Stimulated activated naive B cell treated with anti-CD40 and anti-IgM and Interleukin-4, amounts not matched to agents 10 μg/mL and 1 μg/mL and 100 μg/mL, for 72 hours (primary cell): Measurements from ENCODE around the gene FAT2.

Source experiments
- ATAC-seq, 2 donors: fragments of 150-1000 bp; cut with Tn5 transposase; replicated peaks; 2 replicates each; pipeline ENCODE4 v1.10.0; 2021; ENCODE audit warnings: moderate library complexity in 1 of 2
- DNase-seq: peaks from one replicate; pipeline ENCODE4 v3.0.0; 2021
- H3K27ac Mint-ChIP-seq: one replicate; pipeline ENCODE4 v1.8.0; 2022; ENCODE audit warnings: mild to moderate bottlenecking, mixed read lengths
- H3K27me3 Mint-ChIP-seq, 2 donors: one replicate each; pipeline ENCODE4 v1.8.0; 2022; ENCODE audit warnings: mixed read lengths in 2 of 2
- H3K36me3 Mint-ChIP-seq, 2 donors: one replicate each; pipeline ENCODE4 v1.8.0; 2022; ENCODE audit warnings: mixed read lengths in 2 of 2, mild to moderate bottlenecking in 1 of 2
- H3K4me1 Mint-ChIP-seq, 2 donors: one replicate each; pipeline ENCODE4 v1.8.0; 2022; ENCODE audit warnings: mixed read lengths in 2 of 2, mild to moderate bottlenecking in 1 of 2
- H3K4me3 Mint-ChIP-seq, 2 donors: one replicate each; pipeline ENCODE4 v1.8.0; 2022; ENCODE audit warnings: mild to moderate bottlenecking in 2 of 2, mixed read lengths in 2 of 2, moderate library complexity in 1 of 2
- H3K9me3 Mint-ChIP-seq, 2 donors: one replicate each; pipeline ENCODE4 v1.8.0; 2022; ENCODE audit warnings: mixed read lengths in 2 of 2, mild to moderate bottlenecking in 1 of 2

The FAT2 gene, protein sequence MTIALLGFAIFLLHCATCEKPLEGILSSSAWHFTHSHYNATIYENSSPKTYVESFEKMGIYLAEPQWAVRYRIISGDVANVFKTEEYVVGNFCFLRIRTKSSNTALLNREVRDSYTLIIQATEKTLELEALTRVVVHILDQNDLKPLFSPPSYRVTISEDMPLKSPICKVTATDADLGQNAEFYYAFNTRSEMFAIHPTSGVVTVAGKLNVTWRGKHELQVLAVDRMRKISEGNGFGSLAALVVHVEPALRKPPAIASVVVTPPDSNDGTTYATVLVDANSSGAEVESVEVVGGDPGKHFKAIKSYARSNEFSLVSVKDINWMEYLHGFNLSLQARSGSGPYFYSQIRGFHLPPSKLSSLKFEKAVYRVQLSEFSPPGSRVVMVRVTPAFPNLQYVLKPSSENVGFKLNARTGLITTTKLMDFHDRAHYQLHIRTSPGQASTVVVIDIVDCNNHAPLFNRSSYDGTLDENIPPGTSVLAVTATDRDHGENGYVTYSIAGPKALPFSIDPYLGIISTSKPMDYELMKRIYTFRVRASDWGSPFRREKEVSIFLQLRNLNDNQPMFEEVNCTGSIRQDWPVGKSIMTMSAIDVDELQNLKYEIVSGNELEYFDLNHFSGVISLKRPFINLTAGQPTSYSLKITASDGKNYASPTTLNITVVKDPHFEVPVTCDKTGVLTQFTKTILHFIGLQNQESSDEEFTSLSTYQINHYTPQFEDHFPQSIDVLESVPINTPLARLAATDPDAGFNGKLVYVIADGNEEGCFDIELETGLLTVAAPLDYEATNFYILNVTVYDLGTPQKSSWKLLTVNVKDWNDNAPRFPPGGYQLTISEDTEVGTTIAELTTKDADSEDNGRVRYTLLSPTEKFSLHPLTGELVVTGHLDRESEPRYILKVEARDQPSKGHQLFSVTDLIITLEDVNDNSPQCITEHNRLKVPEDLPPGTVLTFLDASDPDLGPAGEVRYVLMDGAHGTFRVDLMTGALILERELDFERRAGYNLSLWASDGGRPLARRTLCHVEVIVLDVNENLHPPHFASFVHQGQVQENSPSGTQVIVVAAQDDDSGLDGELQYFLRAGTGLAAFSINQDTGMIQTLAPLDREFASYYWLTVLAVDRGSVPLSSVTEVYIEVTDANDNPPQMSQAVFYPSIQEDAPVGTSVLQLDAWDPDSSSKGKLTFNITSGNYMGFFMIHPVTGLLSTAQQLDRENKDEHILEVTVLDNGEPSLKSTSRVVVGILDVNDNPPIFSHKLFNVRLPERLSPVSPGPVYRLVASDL (N-terminal part only)

DNA sequence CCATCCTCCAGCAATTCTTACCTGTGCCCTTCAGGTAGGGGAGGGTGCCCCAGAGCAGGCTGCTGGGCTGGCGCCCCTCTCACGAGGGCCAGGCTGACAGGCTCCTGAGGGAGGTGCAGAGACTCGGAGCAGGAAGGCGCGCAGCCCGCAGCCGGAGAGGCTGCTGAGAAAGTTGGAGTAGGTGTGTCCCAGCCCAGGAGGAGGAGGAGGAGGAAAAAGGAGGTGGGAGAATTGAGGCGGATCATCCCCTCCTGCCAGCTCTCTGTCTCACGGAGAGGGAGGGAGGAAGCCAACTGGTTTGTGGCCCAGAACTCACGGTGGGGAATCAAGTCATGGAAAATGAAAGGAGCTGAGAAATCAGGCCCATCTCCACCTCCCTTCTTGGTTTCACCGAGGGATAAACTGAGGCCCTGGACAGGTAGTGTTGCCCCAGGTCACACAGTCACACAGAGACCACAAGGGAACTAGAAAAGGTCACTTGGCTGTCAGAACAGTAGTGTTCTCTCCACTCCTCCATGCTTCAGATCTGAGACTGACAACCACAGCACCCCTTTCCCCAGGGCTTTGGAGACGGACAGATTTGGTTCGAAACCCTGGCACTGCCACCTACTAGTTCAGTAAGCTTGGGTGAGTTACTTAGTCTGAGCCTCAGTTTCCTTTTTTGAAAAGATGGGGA is at the start of gene FAT2:
TSS of gene FAT2 (minus strand) at position 188 of the 676 bp plus-strand sequence. CDS start 22,400 bp downstream, outside the sequence.
- H3K4me3 Mint-ChIP-seq: no peak within 1 kb of the TSS
- H3K36me3 Mint-ChIP-seq: no peaks in the 10 kb centered on the region
- DNase-seq (no peak), ATAC-seq (peak; percentile 77)
- no peaks in the 10 kb centered on the region for H3K9me3 Mint-ChIP-seq
- no peak within 1 kb of the TSS for H3K27ac Mint-ChIP-seq
- H3K27me3 Mint-ChIP-seq: peaks cover 0 to 8% of the 10 kb centered on the region in 2 donors
- peaks cover 11 to 15% of the 10 kb centered on the region in 2 donors for H3K4me1 Mint-ChIP-seq

GRCh38 chr5:151638619-151639018 is 47.5 kb upstream of the FAT2 start:
- DNase-seq: no peak
- Mint-ChIP-seq H3K36me3 (no peaks in the 10 kb centered on the region), H3K4me3 (no peak overlapping the region), H3K27me3 (peaks cover 12 to 20% of the 10 kb centered on the region in 2 donors), H3K27ac (no peak overlapping the region), H3K4me1 (no peaks in the 10 kb centered on the region), H3K9me3 (no peaks in the 10 kb centered on the region)
- no peak for ATAC-seq

DNA sequence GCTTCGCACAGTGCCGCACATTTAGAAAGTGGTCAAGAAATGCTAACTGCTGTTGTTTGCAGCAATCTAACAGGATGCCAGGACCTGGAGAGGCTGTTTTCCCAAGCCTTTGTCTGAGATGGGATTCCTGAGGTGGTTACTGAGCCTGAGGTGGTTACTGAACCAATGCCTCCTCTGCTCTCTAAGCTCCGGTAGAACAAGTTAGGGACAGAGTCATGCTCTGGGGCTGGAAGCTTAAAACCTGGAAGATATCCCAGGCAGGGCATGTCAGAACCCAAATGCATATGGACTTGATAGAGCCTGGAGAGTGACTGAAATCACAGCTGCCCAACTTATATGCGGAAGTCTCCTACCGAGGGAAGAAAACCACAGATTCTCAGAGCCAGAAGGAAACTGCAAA is 46.5 kb upstream of the FAT2 start:
- H3K27ac Mint-ChIP-seq: no peak overlapping the region
- no peaks in the 10 kb centered on the region for H3K9me3 Mint-ChIP-seq
- H3K4me1 Mint-ChIP-seq: no peaks in the 10 kb centered on the region
- H3K4me3 Mint-ChIP-seq: no peak overlapping the region
- no peak for DNase-seq
- ATAC-seq: no peak
- H3K27me3 Mint-ChIP-seq: peaks cover 9 to 25% of the 10 kb centered on the region in 2 donors
- H3K36me3 Mint-ChIP-seq: no peaks in the 10 kb centered on the region

DNA sequence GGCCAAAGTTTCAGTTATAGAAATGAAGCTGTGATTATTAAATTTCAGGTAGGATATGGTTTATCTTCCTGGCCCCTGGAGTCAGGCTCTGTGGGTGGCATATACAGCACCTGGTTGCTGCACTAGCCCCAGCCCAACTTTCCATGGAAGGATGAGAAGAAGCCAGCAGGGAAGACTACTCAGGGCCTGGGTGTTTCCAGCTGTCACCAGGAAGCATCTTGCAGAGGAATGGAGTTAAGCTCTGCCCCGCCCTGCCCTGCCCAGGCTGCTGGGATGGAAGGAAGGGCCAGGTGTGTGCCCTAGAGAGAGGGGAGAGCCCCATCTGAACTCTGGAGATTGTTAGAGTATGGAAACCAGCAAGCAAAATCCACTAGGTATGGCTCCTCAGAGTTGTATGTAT is 42.8 kb upstream of the FAT2 start:
- no peak for ATAC-seq
- Mint-ChIP-seq H3K9me3 (no peaks in the 10 kb centered on the region), H3K27ac (no peak overlapping the region), H3K27me3 (peaks cover 18 to 36% of the 10 kb centered on the region in 2 donors), H3K4me1 (no peaks in the 10 kb centered on the region), H3K4me3 (no peak overlapping the region), H3K36me3 (no peaks in the 10 kb centered on the region)
- DNase-seq: no peak

- no peaks in the 10 kb centered on the region for H3K36me3 Mint-ChIP-seq
- H3K27me3 Mint-ChIP-seq: peaks cover 18 to 29% of the 10 kb centered on the region in 2 donors
- no peaks in the 10 kb centered on the region for H3K4me1 Mint-ChIP-seq
- no peak overlapping the region for H3K4me3 Mint-ChIP-seq
- DNase-seq (no peak), ATAC-seq (no peak)
- H3K9me3 Mint-ChIP-seq: no peaks in the 10 kb centered on the region
- no peak overlapping the region for H3K27ac Mint-ChIP-seq
Observed at GRCh38 chr5:151632941-151633340, 41.8 kb upstream of the FAT2 start.

GRCh38 chr5:151632524-151632923 is 41.4 kb upstream of the FAT2 start:
- Mint-ChIP-seq H3K27ac (no peak overlapping the region), H3K4me1 (no peaks in the 10 kb centered on the region), H3K36me3 (no peaks in the 10 kb centered on the region), H3K4me3 (no peak overlapping the region), H3K27me3 (peaks cover 18 to 29% of the 10 kb centered on the region in 2 donors), H3K9me3 (no peaks in the 10 kb centered on the region)
- no peak for ATAC-seq
- DNase-seq: no peak

DNA sequence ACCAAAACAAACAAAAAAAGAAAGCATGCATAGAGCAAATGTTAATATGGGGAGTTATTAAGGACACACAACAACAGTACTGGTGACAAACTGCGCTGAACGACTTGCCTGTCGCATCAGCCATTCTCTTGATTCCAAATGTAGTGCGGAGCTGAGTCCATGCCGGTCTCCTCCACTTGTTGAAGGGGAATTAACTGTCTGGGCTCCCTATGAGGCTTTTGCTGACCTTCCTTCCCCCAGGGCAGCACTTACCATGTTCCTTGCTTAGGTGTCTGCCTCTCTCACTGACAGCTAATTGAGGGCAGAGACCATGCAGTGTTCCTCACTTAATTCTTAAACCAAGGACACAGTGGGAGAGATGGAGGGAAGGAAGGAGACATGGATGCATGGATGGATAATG is 40.8 kb upstream of the FAT2 start:
- Mint-ChIP-seq H3K36me3 (no peaks in the 10 kb centered on the region), H3K4me1 (no peaks in the 10 kb centered on the region), H3K27me3 (peaks cover 18 to 29% of the 10 kb centered on the region in 2 donors), H3K9me3 (no peaks in the 10 kb centered on the region), H3K27ac (peak overlapping the region; percentile 7), H3K4me3 (no peak overlapping the region)
- DNase-seq: no peak
- ATAC-seq: no peak

- H3K36me3 Mint-ChIP-seq: no peaks in the 10 kb centered on the region
- no peak for ATAC-seq
- no peak for DNase-seq
- H3K4me1 Mint-ChIP-seq: no peaks in the 10 kb centered on the region
- H3K27me3 Mint-ChIP-seq: peaks cover 9 to 17% of the 10 kb centered on the region in 2 donors
- H3K27ac Mint-ChIP-seq: no peak overlapping the region
- no peaks in the 10 kb centered on the region for H3K9me3 Mint-ChIP-seq
- H3K4me3 Mint-ChIP-seq: no peak overlapping the region
Observed at GRCh38 chr5:151630088-151630487, 39.0 kb upstream of the FAT2 start.

GRCh38 chr5:151628112-151628823 is 37.1 kb upstream of the FAT2 start:
- Mint-ChIP-seq H3K9me3 (no peaks in the 10 kb centered on the region), H3K27ac (no peak overlapping the region), H3K36me3 (no peaks in the 10 kb centered on the region), H3K27me3 (peaks cover 9 to 22% of the 10 kb centered on the region in 2 donors), H3K4me1 (no peaks in the 10 kb centered on the region), H3K4me3 (no peak overlapping the region)
- DNase-seq (no peak), ATAC-seq (no peak)

DNA sequence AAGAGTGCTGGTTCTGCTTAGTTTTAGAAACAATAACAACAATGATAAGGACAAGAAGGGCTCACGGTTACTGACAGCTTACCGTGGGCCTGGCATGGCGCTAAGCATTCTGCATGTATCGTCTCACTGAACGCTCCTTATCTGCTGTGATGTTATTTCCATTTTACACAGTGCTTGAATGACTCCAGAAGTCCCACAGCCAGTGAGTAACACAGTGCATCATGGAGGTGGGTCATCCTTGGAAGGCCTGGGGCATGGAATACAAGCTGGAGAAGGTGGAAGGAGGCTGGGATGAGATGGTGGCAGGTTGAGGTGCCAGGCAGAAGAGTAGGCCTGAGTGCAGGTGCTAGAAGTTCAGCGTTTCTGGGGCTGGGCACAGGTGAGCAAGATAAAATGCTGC is 36.5 kb upstream of the FAT2 start:
- H3K4me3 Mint-ChIP-seq: no peak overlapping the region
- H3K9me3 Mint-ChIP-seq: no peaks in the 10 kb centered on the region
- H3K36me3 Mint-ChIP-seq: no peaks in the 10 kb centered on the region
- no peak for ATAC-seq
- no peaks in the 10 kb centered on the region for H3K4me1 Mint-ChIP-seq
- peaks cover 9 to 17% of the 10 kb centered on the region in 2 donors for H3K27me3 Mint-ChIP-seq
- no peak overlapping the region for H3K27ac Mint-ChIP-seq
- DNase-seq: no peak

DNA sequence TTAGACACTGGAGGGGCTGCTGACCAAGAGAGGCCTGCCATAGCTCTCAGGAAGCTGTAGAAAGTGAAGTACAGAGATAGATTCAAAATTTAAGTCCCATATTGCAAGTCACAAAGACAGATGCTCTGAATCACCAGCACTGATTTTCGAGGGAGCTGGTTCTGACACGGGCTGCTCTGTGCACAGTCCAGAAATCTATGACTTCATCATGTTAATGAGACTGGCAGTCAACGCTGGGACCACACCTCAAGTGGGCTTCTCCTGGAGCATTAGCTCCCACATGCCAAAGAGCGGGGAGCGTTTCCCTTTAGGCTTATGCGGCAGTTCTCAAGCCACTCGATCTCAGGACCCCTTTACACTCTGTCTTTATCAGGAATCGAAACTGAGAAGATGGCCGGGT is 34.2 kb upstream of the FAT2 start:
- Mint-ChIP-seq H3K36me3 (no peaks in the 10 kb centered on the region), H3K4me1 (no peaks in the 10 kb centered on the region), H3K9me3 (no peaks in the 10 kb centered on the region), H3K4me3 (no peak overlapping the region), H3K27ac (no peak overlapping the region), H3K27me3 (peaks cover 16 to 27% of the 10 kb centered on the region in 2 donors)
- DNase-seq: no peak
- no peak for ATAC-seq

- ATAC-seq (no peak), DNase-seq (no peak)
- Mint-ChIP-seq H3K4me3 (no peak overlapping the region), H3K9me3 (no peaks in the 10 kb centered on the region), H3K27ac (no peak overlapping the region), H3K4me1 (no peaks in the 10 kb centered on the region), H3K27me3 (peaks cover 14 to 27% of the 10 kb centered on the region in 2 donors), H3K36me3 (no peaks in the 10 kb centered on the region)
Observed at GRCh38 chr5:151624476-151624875, 33.3 kb upstream of the FAT2 start.

DNA sequence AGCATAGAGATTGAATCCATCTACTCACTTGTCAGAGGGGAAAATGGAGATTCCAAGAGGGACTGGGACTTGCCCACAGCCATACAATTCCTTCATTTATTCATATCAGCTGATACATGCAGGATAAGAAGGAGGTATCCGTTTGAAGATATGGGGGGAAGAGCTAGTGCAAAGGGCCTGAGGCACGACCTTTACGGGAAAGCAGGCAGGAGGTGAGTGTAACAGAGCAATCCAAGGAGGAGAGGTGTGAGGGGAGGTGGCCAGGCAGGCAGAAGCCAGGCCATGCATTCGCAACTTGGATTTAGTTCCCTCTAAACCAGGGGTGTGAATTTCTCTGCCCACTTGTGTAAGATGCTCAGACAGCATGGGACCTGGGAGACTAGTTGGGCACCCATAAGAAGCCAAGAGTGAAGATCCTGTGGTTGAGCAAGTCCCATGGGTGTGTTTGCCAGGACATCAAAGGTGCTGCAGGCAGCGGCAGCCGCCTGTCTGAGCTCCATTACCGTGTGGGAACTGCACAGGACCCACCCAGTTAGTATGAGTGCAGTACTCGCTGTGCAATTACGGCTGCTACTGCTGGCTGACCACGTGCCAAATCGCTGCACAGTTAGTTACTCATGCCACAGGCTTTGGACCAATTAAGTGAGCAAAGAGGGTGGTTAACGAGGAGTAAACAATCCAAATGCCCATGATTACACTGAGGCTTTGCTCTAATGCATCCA is 31.4 kb upstream of the FAT2 start:
- ATAC-seq: no peak
- H3K9me3 Mint-ChIP-seq: no peaks in the 10 kb centered on the region
- no peak overlapping the region for H3K4me3 Mint-ChIP-seq
- no peak overlapping the region for H3K27ac Mint-ChIP-seq
- no peaks in the 10 kb centered on the region for H3K4me1 Mint-ChIP-seq
- H3K36me3 Mint-ChIP-seq: no peaks in the 10 kb centered on the region
- H3K27me3 Mint-ChIP-seq: peaks cover 14 to 27% of the 10 kb centered on the region in 2 donors
- DNase-seq: no peak
